ENCODE measurements around the gene PADI4. TPM values are rescaled to one million over a fixed set of nuclear protein-coding genes. Genes with fewer than 3 reads are reported as not detected.

The PADI4 gene
- total and polyA plus RNA-seq, 2 of the 8 experiments (the other 6 are each of a cell fraction or from before 2014, with no cell fraction given): 0.29 TPM; not detected in 1

GRCh38 chr1:17287130-17287776 is 20.7 kb upstream of the PADI4 start:
- Histone ChIP-seq H2AK5ac (ENCODE audit: low read depth, low read length) (no peak overlapping the region), H4K5ac (ENCODE audit: insufficient read length, low read depth, low read length) (no peak overlapping the region), H3K4me2 (ENCODE audit: insufficient read depth in 1 of 2, low read depth in 2 of 2, low read length in 2 of 2) (no peak overlapping the region), H2BK12ac (ENCODE audit: low read depth, low read length) (no peak overlapping the region), H3K23ac (ENCODE audit: insufficient read length) (no peak overlapping the region), H3K36me3 (ENCODE audit: control insufficient read depth in 2 of 4, insufficient read depth in 4 of 4, low read length in 3 of 4) (no peaks in the 10 kb centered on the region), H3K56ac (replicated peaks; ENCODE audit: insufficient read length, low read depth, low read length) (no peak overlapping the region), H3K9me3 (ENCODE audit: insufficient read depth in 2 of 2, low read depth in 1 of 2, low read length in 1 of 2) (no peaks in the 10 kb centered on the region), H3K4me3 (ENCODE audit: extremely low read depth in 1 of 4, insufficient read depth in 2 of 4, low read depth in 3 of 4, low read length in 4 of 4) (no peak overlapping the region), H3K79me2 (ENCODE audit: control insufficient read depth in 1 of 2, insufficient read depth in 2 of 2, low read length in 2 of 2) (no peaks in the 10 kb centered on the region), H3K14ac (ENCODE audit: insufficient read length) (no peak overlapping the region), H4K20me1 (replicated peaks in 1 of 2; ENCODE audit: control insufficient read depth in 1 of 2, insufficient read depth in 2 of 2, low read length in 2 of 2) (no peaks in the 10 kb centered on the region), H3K23me2 (ENCODE audit: low read depth, low read length) (no peaks in the 10 kb centered on the region), H2BK120ac (replicated peaks; ENCODE audit: low read depth, low read length) (no peak overlapping the region), H3K18ac (ENCODE audit: extremely low read depth, low read length) (no peak overlapping the region), H2BK15ac (ENCODE audit: low read length) (no peak overlapping the region), H2AFZ (ENCODE audit: low read length) (no peak overlapping the region), H2BK20ac (ENCODE audit: low read length) (no peak overlapping the region), H3K27ac (ENCODE audit: low read depth, low read length) (no peak overlapping the region), H3K9ac (replicated peaks in 1 of 4; ENCODE audit: extremely low read depth in 1 of 4, low read depth in 3 of 4, low read length in 3 of 4) (no peak overlapping the region), H3K79me1 (ENCODE audit: low read depth, low read length) (no peaks in the 10 kb centered on the region), H4K91ac (replicated peaks; ENCODE audit: insufficient read length, low read length) (no peak overlapping the region), H2BK5ac (ENCODE audit: low read depth, low read length) (no peak overlapping the region), H3K4ac (replicated peaks; ENCODE audit: insufficient read length, low read depth, low read length) (no peak overlapping the region), H3K27me3 (replicated peaks in 1 of 4; ENCODE audit: control insufficient read depth in 3 of 4, extremely low read depth in 1 of 4, insufficient read depth in 3 of 4, low read length in 3 of 4) (no peaks in the 10 kb centered on the region), H3K4me1 (replicated peaks in 1 of 4; ENCODE audit: control insufficient read depth in 3 of 4, insufficient read depth in 4 of 4, low read length in 3 of 4) (no peaks in the 10 kb centered on the region), H4K8ac (ENCODE audit: extremely low read depth, insufficient read depth, low read length) (no peak overlapping the region; the same call in 1 of the 2 replicates)
- CTCF ChIA-PET (ENCODE audit: partially characterized antibody): interaction anchor here (0.6 to 1.3 kb wide), 6 partner anchors 13 to 210 kb away, joined by 3 to 6 read pairs (median 4); no protein-coding TSS in a partner anchor
- DNase-seq (ENCODE audit: low read depth in 1 of 2, low spot score in 2 of 2) (no peak), FAIRE-seq (no peak)
- POLR2A ChIA-PET (ENCODE audit: partially characterized antibody): interaction anchor here (0.8 kb wide), 1 partner anchor 12 kb away, joined by 5 read pairs; no protein-coding TSS in a partner anchor
- 83% methylated on average over 5 of the region's 5 CpGs; no CpG with 5 or more reads in 1 of the 2 experiments for WGBS, 2 experiments (ENCODE audit: extremely low coverage in 1 of 2, insufficient coverage in 1 of 2, insufficient read length in 1 of 2, insufficient replicate concordance in 2 of 2, low coverage in 1 of 2, low lambda C conversion rate in 2 of 2, missing lambda C conversion rate in 1 of 2)
- TF ChIP-seq ZNF274 (IDR thresholded peaks at IDR 0.05; ENCODE audit: borderline replicate concordance, extremely low read depth, low read length) (no peak), CEBPB (IDR thresholded peaks at IDR 0.05; ENCODE audit: low read depth, low read length) (peak; percentile 56; the same call in 1 of the 2 replicates)

Data from H1 (cell line).